COLO668 (cell line): ENCODE data around the gene HNF4A.

Source experiments
- DNase-seq: peaks from one replicate; lab custom pipeline; 2025; ENCODE audit not compliant: unreplicated experiment; lab: John Stamatoyannopoulos, UW

The HNF4A gene

GRCh38 chr20:44405257-44405656 lies 49.8 kb downstream of the HNF4A start:
- no peak for DNase-seq

GRCh38 chr20:44405785-44406571 lies 50.5 kb downstream of the HNF4A start:
- DNase-seq: no peak

DNA sequence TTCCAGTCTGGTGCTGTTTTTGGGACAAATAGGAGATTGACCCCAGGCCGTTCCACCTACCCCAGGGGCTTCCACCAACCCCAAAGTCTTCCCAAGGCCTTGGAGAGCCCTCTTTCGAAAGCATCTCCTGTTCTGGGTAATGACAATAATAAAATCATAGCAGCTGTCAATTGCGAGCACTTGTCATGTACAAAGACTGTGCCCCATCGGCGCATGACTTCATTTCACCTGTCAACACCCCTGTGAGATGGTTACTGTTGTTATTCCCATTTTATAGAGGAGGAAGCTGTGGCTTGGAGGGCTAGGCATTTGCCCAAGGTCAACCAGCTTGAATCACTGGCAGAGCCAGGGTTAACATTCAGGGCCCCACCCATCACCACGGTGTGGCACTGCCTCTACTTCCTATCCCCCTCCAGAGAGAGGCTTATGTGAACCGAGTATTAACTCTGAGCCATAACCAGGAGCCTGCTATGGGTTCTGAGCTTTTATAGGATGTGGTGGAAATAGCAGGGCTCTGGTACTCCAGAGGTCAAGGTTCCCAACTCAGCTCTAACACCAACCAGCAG lies 51.2 kb downstream of the HNF4A start:
- DNase-seq: peak; percentile 16

GRCh38 chr20:44407402-44408184 lies 52.1 kb downstream of the HNF4A start:
- DNase-seq: no peak

GRCh38 chr20:44409132-44409600 lies 53.7 kb downstream of the HNF4A start:
- DNase-seq: no peak

DNA sequence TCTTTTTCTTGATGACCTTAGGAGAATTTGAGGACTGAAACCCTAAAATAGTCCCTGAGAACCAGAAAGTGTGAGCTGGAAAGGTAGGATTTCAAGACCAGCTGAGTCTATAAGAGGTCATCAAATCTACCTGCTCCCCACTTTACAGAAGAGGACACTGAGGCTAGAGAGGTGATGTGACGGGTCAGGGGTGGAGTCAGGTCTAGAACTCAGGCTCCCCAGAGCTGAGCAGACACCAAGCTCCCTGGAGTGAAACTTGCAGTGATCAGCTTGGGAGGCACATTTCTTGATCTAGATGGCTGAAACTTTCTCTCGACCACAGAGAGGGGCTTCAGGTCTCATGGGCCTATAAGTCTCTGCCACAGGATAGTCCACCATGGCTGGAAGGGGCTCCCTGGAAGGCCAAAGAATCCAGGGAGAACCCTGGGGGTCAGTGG lies 55.1 kb downstream of the HNF4A start:
- DNase-seq: no peak

DNA sequence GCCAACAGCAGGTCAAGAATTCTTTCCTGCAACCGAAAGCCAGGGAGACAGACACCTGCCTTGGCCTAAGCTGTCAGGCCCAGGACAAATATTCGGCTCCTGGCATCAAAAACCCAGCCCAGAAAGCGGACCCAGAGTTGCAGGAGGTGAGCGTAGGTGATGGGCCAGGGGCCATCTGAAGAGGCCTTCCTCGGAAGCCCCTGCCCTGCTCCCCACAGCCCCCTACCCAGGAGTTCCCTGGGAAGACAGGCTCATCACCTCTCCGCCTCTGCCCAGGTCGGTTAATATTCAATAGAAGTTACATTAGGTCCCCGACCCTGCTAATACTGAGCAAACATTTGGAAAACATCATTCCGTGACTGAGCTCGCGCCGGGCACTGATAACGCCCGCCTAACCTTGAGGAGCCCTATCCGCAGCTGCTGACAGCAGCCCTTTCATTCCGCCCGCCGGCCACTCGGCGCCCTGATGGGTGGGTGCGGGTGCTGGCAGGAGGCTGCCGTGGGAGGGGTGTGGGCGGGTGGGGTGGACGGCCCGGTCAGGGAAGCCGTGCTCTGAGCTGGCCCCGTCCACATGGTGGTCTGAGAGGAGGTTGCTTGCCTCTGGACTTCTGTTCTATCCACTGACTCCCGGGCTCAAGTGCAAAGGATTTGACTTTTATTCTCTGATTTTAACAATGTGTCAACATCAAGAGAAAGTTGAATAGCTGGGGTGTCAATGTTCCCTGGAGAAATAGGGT lies 55.7 kb downstream of the HNF4A start:
- no peak for DNase-seq

GRCh38 chr20:44411757-44412401 lies 56.4 kb downstream of the HNF4A start:
- no peak for DNase-seq

GRCh38 chr20:44412402-44413144 lies 57.1 kb downstream of the HNF4A start:
- DNase-seq: no peak

- no peak for DNase-seq
Observed at GRCh38 chr20:44413575-44414345, 58.3 kb downstream of the HNF4A start.

GRCh38 chr20:44414346-44414714 lies 58.8 kb downstream of the HNF4A start:
- DNase-seq: no peak

DNA sequence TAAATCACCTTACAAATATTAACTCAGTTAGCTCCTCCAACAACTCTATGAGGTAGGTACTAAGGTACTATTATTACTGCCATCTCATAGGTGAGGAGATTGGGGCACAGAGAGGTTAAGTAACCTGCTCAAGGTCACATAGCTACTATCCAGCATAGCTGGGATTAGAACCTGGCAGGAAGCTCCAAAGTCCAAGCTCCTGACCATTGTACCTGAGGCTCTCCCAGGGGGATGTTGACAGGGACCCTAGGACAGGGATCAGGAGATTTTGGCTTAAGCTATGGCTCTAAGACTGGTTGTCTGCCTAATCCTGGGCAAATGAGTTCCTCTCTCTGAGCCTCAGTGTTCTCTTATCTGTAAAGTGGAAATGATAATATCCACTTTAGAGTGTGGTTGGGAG lies 59.3 kb downstream of the HNF4A start:
- no peak for DNase-seq

- no peak for DNase-seq
Observed at GRCh38 chr20:44415833-44416715, 60.6 kb downstream of the HNF4A start.

DNA sequence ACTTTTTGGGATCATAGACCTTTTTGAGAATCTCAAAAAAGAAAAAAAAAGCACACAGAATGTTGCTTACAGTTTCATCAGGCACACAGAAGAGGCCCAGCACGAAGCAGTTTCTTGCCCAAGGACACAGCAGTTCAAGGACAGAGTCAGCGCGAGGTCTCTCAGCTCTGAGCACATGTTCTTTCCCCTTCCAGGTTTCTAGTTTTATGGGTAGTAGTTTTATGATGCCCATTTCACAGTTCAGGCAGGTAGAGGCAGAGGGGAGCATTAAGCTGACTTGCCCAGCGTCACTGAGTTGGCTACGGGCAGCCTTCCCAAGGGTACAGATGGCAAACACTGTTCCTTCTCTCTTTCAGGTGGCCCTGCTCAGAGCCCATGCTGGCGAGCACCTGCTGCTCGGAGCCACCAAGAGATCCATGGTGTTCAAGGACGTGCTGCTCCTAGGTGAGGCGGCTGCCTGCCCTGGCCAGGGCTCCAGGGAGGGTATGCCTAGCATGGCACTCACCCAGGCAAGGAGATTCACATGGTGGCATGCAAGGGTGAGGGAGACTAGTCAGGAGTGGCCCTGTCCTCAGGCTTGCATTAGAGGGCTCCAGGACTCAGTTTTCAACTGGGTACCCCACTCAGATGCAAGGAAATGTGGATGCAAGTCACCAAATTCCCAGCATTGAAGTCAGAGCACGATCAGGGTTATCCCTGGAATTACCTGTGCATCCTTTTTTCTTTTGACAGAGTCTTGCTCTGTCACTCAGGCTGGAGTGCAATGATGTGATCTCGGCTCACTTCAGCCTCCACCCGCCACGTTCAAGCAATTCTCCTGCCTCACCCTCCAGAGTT lies 62.8 kb downstream of the HNF4A start:
- DNase-seq: no peak

DNA sequence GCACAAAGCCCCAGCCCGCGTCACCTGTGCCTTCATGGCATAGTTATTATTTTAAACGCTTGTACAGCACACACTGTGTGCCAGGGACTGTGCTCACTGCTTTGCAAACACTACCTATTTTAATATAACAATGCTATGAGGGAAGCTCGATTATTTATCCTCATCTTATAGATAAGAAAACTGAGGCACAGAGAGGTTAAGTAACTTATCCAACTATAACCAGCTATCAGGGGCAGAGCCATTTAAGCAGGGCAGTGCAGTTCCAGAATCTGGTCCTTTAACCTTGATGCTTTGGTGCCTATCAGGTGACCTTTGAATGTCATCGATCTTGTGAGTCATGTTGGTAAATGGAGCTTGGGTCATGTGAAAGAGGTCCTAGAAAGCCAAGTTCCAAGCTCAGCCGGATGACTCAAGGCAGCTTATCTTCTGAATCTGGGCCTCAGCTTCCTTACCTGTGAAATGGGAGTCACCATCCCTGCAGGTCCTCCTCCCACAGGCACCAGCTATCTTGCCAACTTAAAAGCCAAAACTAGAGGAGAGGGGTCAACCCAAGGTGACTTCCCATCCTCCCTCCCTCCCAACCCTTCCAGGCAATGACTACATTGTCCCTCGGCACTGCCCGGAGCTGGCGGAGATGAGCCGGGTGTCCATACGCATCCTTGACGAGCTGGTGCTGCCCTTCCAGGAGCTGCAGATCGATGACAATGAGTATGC lies 63.8 kb downstream of the HNF4A start:
- DNase-seq: no peak

- no peak for DNase-seq
Observed at GRCh38 chr20:44420497-44420896, 65.0 kb downstream of the HNF4A start.

DNA sequence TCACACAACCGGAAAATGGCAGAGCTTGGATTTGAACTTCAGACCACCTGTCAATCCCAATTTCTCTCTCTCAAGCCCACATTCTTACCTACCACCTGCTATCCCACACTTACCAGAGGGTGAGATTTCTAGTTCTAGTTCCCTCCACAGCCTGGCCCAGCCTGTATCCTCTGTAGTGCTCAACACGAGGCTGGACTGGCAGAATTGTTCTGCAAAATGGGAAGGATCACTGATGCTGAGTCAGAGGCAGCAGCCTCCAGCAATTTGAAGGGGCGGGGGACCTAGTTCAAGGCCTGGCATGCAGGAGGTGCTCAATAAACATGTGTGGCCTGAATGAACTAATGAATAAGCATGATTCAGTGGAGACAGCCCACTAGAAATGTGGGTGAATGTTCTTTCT lies 66.6 kb downstream of the HNF4A start:
- DNase-seq: no peak
